Panc1 (cell line): Measurements from ENCODE around the gene TXLNA. TPM values are rescaled to one million over a fixed set of nuclear protein-coding genes. Genes with fewer than 3 reads are reported as not detected.

Source experiments
- ATAC-seq: fragments of 200-7000 bp; cut with Tn5 transposase; 2 replicates; pipeline ENCODE4 v1.9.1; 2020; ENCODE audit warnings: mild to moderate bottlenecking, moderate library complexity
- BruUV-seq: library from RNA; stranded (reverse); fragments of 400-500 nt; replicated peaks from 2 replicates; lab custom pipeline; 2021; lab: Mats Ljungman, UMichigan
- CTCF ChIA-PET: fragments of 300-600 bp; sonication (Branson Sonifier 250); formaldehyde crosslinking; loops from one replicate; lab custom pipeline; 2022; ENCODE audit warnings: antibody characterized with exemption; lab: Charles Lee
- POLR2A ChIA-PET: fragments of 300-600 bp; sonication (Branson Sonifier 250); formaldehyde crosslinking; loops from one replicate; lab custom pipeline; 2022; ENCODE audit warnings: antibody characterized with exemption; lab: Charles Lee
- DNase-seq: peaks from one replicate; pipeline ENCODE4 v3.0.0-alpha.2; 2010; ENCODE audit warnings: low read depth, low spot score
- H3K27ac ChIP-seq: 2 replicates; pipeline ENCODE4 v1.5.1; 2011; ENCODE audit warnings: mild to moderate bottlenecking, low read length, inconsistent platforms
- H3K27me3 ChIP-seq: fragments of 200-500 bp; sonication (Bioruptor generic); 2 replicates; pipeline ENCODE4 v1.6.0; 2014; ENCODE audit warnings: low read length, inconsistent platforms; ENCODE audit not compliant: control insufficient read depth, insufficient read depth
- H3K36me3 ChIP-seq: fragments of 200-500 bp; sonication (Bioruptor generic); 2 replicates; pipeline ENCODE4 v1.5.1; 2014; ENCODE audit warnings: inconsistent platforms, mild to moderate bottlenecking, low read length, moderate library complexity; ENCODE audit not compliant: control insufficient read depth, insufficient read depth
- H3K4me1 ChIP-seq: 2 replicates; pipeline ENCODE4 v1.5.1; 2011; ENCODE audit warnings: inconsistent platforms, mild to moderate bottlenecking, low read length, moderate library complexity; ENCODE audit not compliant: control insufficient read depth, insufficient read depth
- H3K4me3 ChIP-seq, 2 experiments: 2 replicates each; pipeline ENCODE4 v1.5.1; 2011 to 2012; ENCODE audit warnings: low read depth in 2 of 2, low read length in 2 of 2, mild to moderate bottlenecking in 2 of 2, inconsistent platforms in 1 of 2, moderate library complexity in 1 of 2
- H3K9me3 ChIP-seq: fragments of 200-500 bp; sonication (Bioruptor generic); 2 replicates; pipeline ENCODE4 v1.5.1; 2014; ENCODE audit warnings: low read depth, mild to moderate bottlenecking, inconsistent platforms, low read length, moderate library complexity; ENCODE audit not compliant: control insufficient read depth, insufficient read depth
- POLR2AphosphoS5 ChIP-seq: IDR thresholded peaks from 2 replicates; pipeline ENCODE4 v1.6.1; 2012; ENCODE audit warnings: mild to moderate bottlenecking, low read depth, low read length, moderate library complexity
- SIN3A ChIP-seq: IDR thresholded peaks from 2 replicates; pipeline ENCODE4 v1.6.1; 2012; ENCODE audit warnings: low read depth, mild to moderate bottlenecking, low read length, moderate library complexity, borderline replicate concordance; ENCODE audit not compliant: insufficient read depth
- TCF7L2 ChIP-seq: IDR thresholded peaks from 2 replicates; pipeline ENCODE4 v1.6.1; 2011; ENCODE audit warnings: mild to moderate bottlenecking, low read depth, low read length, inconsistent platforms
- in situ Hi-C: cut with HindIII; loops from 2 replicates; pipeline ENCODE4 v1.10.0; 2016; ENCODE audit warnings: low sequenced_read_pairs, low pct_unique_long_range_greater_than_20kb
- intact Hi-C: fragments of 100-400 bp; cut with micrococcal nuclease; formaldehyde crosslinking; loops from one replicate; pipeline ENCODE4 v1.10.0; 2022; ENCODE audit not compliant: unreplicated experiment
- total RNA-seq: library from RNA; stranded (reverse); gene quantifications from one replicate; pipeline ENCODE4 v1.2.1, GENCODE V29; 2021; ENCODE audit not compliant: unreplicated experiment
- TF ChIP-seq, protein P1 (sequence below): fragments of 450-650 bp; IDR thresholded peaks from 2 replicates; pipeline ENCODE4 v1.5.1; 2017; ENCODE audit warnings: mild to moderate bottlenecking
- TF ChIP-seq, protein P2 (sequence below), 2 experiments: IDR thresholded peaks; 2 replicates each; pipeline ENCODE4 v1.6.1; 2011 to 2012; ENCODE audit warnings: low read depth in 2 of 2, control low read depth in 1 of 2, low read length in 1 of 2, mild to moderate bottlenecking in 1 of 2, moderate library complexity in 1 of 2; ENCODE audit not compliant: insufficient read depth in 1 of 2

Gene TXLNA
- total RNA-seq, 1 experiment from 2014 or later, result 115 TPM

DNA sequence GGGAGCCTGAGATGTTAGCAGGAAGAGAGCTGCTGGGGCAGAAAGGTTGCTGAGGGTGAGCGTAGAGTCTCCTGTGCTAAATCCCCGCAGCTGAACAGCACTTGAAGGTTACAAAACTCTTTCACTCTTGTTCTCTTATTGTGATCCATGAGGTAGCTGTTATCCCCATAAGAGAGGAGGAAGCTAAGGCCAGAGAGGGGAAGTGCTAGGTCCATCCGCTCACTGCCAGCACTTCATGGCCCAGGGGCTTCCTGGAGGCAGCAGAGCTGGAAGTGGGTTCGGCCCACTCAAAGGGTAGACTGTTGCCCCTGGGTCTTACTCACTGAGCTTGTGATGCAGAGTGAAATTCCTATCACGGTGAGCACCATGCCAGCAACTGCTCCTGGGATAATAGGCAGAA, 37.1 kb downstream of the TXLNA start:
- Histone ChIP-seq H3K9me3 (no peaks in the 10 kb centered on the region), H3K36me3 (no peaks in the 10 kb centered on the region; the same call in 1 of the 2 replicates), H3K27ac (no peak overlapping the region), H3K4me3 (no peak overlapping the region), H3K4me1 (peaks cover 11% of the 10 kb centered on the region), H3K27me3 (no peaks in the 10 kb centered on the region)
- POLR2A ChIA-PET, result no interaction called here
- DNase-seq (no peak), ATAC-seq (no peak)
- in situ Hi-C loops, result no loop called here
- CTCF ChIA-PET, result interaction anchor here (0.7 to 1.8 kb wide), 3 partner anchors 15 to 100 kb away, joined by 3 to 5 read pairs (median 4); no protein-coding TSS in a partner anchor
- intact Hi-C loops, result no loop called here
- no TSS peak for BruUV-seq
- no peak for TF ChIP-seq TCF7L2
- no peak for TF ChIP-seq SIN3A
- TF ChIP-seq, protein P1, sequence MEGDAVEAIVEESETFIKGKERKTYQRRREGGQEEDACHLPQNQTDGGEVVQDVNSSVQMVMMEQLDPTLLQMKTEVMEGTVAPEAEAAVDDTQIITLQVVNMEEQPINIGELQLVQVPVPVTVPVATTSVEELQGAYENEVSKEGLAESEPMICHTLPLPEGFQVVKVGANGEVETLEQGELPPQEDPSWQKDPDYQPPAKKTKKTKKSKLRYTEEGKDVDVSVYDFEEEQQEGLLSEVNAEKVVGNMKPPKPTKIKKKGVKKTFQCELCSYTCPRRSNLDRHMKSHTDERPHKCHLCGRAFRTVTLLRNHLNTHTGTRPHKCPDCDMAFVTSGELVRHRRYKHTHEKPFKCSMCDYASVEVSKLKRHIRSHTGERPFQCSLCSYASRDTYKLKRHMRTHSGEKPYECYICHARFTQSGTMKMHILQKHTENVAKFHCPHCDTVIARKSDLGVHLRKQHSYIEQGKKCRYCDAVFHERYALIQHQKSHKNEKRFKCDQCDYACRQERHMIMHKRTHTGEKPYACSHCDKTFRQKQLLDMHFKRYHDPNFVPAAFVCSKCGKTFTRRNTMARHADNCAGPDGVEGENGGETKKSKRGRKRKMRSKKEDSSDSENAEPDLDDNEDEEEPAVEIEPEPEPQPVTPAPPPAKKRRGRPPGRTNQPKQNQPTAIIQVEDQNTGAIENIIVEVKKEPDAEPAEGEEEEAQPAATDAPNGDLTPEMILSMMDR, result no peak

DNA sequence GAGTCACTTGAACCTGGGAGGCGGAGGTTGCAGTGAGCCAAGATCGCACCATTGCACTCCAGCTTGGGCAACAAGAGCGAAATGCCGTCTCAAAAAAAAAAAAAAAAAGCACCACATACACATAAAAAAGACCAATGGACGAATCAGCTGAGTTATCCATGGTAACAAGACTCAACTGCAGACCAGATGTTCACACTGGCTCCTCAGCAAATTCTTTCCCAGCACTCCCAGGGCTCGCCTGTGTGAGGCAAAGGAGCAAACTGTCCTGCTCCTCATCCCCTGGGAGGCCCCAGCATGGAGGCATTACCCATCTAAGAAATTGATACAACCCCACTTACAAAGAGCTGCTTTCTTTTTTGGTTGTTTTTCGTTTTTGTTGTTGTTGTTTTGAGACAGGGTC, 39.5 kb downstream of the TXLNA start:
- Histone ChIP-seq H3K27ac (no peak overlapping the region), H3K4me1 (peaks cover 18% of the 10 kb centered on the region), H3K9me3 (no peaks in the 10 kb centered on the region), H3K36me3 (peaks cover 3% of the 10 kb centered on the region; the same call in 1 of the 2 replicates), H3K4me3 (no peak overlapping the region), H3K27me3 (no peaks in the 10 kb centered on the region)
- DNase-seq (no peak), ATAC-seq (no peak)
- ChIA-PET CTCF (interaction anchor here (0.6 to 0.7 kb wide), 2 partner anchors 13 to 112 kb away, joined by 5 to 7 read pairs; no protein-coding TSS in a partner anchor), POLR2A (no interaction called here)
- TF ChIP-seq, protein P1, result no peak
- TF ChIP-seq, protein P2, sequence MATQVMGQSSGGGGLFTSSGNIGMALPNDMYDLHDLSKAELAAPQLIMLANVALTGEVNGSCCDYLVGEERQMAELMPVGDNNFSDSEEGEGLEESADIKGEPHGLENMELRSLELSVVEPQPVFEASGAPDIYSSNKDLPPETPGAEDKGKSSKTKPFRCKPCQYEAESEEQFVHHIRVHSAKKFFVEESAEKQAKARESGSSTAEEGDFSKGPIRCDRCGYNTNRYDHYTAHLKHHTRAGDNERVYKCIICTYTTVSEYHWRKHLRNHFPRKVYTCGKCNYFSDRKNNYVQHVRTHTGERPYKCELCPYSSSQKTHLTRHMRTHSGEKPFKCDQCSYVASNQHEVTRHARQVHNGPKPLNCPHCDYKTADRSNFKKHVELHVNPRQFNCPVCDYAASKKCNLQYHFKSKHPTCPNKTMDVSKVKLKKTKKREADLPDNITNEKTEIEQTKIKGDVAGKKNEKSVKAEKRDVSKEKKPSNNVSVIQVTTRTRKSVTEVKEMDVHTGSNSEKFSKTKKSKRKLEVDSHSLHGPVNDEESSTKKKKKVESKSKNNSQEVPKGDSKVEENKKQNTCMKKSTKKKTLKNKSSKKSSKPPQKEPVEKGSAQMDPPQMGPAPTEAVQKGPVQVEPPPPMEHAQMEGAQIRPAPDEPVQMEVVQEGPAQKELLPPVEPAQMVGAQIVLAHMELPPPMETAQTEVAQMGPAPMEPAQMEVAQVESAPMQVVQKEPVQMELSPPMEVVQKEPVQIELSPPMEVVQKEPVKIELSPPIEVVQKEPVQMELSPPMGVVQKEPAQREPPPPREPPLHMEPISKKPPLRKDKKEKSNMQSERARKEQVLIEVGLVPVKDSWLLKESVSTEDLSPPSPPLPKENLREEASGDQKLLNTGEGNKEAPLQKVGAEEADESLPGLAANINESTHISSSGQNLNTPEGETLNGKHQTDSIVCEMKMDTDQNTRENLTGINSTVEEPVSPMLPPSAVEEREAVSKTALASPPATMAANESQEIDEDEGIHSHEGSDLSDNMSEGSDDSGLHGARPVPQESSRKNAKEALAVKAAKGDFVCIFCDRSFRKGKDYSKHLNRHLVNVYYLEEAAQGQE (IDR thresholded peaks at IDR 0.05; ENCODE audit: insufficient read depth in 1 of 2, low read depth in 2 of 2, low read length in 1 of 2), result no peak
- TF ChIP-seq TCF7L2 (no peak), SIN3A (no peak), POLR2AphosphoS5 (no peak)
- no TSS peak for BruUV-seq
- intact Hi-C loops (no loop called here), in situ Hi-C loops (no loop called here)
